Measurements from ENCODE around the gene ASIC2. TPM values are rescaled to one million over a fixed set of nuclear protein-coding genes. Genes with fewer than 3 reads are reported as not detected.

The ASIC2 gene
- total RNA-seq, 1 experiment from 2014 or later: 4.1 TPM

DNA sequence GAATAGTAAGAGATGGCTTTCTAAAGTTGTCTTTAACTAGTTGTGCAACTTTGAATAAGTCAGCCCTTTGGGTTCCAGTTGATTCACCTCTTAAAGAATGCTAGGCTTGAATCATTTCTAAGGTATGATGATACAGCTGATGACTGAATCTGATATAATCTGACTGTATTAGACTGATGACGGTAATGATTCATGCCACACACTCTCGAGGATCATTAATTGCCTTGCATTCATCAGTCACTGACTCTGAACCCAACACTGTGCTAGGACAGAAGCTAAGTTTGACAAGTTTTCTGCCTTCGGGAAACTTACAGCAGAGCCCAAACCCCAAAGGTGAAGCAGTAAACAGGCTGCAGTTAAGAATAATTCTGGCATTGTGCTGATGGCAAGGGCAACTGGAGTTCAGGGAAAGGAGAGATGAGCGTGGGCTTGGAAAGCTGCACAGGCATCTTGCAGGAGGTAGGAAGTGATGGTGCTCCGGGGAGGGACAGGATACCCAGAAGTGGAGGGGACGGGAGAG is 25.8 kb downstream of the ASIC2 start:
- Histone ChIP-seq H3K9me3 (ENCODE audit: control insufficient read depth, insufficient read depth, low read depth, low read length) (no peaks in the 10 kb centered on the region), H3K27ac (ENCODE audit: low read length) (peak overlapping the region; percentile 37), H3K4me1 (ENCODE audit: control insufficient read depth, insufficient read depth, low read length) (peaks cover 8% of the 10 kb centered on the region; the same call in 1 of the 2 replicates), H3K4me3 (ENCODE audit: low read depth in 2 of 2, low read length in 2 of 2) (peak overlapping the region in 1 of 2 experiments; percentile 19; a peak in 2 of 4 replicates), H3K36me3 (ENCODE audit: control insufficient read depth, insufficient read depth, low read length) (no peaks in the 10 kb centered on the region), H3K27me3 (ENCODE audit: control insufficient read depth, insufficient read depth, low read length) (no peaks in the 10 kb centered on the region)
- CTCF ChIA-PET: interaction anchor here (0.6 kb wide), 2 partner anchors 32 to 174 kb away, joined by 3 to 4 read pairs; no protein-coding TSS in a partner anchor
- POLR2A ChIA-PET: no interaction called here
- in situ Hi-C loops (cut with HindIII; ENCODE audit: low pct_unique_long_range_greater_than_20kb, low sequenced_read_pairs): no loop called here
- TF ChIP-seq CTCF (IDR thresholded peaks at IDR 0.05): no peak
- TF ChIP-seq SIN3A (IDR thresholded peaks at IDR 0.05; ENCODE audit: borderline replicate concordance, insufficient read depth, low read depth, low read length): no peak
- no peak for TF ChIP-seq TCF7L2 (IDR thresholded peaks at IDR 0.05; ENCODE audit: low read depth, low read length)
- TF ChIP-seq, protein P1, sequence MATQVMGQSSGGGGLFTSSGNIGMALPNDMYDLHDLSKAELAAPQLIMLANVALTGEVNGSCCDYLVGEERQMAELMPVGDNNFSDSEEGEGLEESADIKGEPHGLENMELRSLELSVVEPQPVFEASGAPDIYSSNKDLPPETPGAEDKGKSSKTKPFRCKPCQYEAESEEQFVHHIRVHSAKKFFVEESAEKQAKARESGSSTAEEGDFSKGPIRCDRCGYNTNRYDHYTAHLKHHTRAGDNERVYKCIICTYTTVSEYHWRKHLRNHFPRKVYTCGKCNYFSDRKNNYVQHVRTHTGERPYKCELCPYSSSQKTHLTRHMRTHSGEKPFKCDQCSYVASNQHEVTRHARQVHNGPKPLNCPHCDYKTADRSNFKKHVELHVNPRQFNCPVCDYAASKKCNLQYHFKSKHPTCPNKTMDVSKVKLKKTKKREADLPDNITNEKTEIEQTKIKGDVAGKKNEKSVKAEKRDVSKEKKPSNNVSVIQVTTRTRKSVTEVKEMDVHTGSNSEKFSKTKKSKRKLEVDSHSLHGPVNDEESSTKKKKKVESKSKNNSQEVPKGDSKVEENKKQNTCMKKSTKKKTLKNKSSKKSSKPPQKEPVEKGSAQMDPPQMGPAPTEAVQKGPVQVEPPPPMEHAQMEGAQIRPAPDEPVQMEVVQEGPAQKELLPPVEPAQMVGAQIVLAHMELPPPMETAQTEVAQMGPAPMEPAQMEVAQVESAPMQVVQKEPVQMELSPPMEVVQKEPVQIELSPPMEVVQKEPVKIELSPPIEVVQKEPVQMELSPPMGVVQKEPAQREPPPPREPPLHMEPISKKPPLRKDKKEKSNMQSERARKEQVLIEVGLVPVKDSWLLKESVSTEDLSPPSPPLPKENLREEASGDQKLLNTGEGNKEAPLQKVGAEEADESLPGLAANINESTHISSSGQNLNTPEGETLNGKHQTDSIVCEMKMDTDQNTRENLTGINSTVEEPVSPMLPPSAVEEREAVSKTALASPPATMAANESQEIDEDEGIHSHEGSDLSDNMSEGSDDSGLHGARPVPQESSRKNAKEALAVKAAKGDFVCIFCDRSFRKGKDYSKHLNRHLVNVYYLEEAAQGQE (IDR thresholded peaks at IDR 0.05; ENCODE audit: insufficient read depth in 1 of 2, low read depth in 2 of 2, low read length in 1 of 2): no peak
- no peak for TF ChIP-seq POLR2AphosphoS5 (IDR thresholded peaks at IDR 0.05; ENCODE audit: low read depth, low read length)
- DNase-seq (ENCODE audit: low read depth, low spot score) (peak; percentile 91), ATAC-seq (peak; percentile 93)
- no TSS peak for BruUV-seq (replicated peaks)
- intact Hi-C loops (cut with micrococcal nuclease; ENCODE audit: unreplicated experiment): no loop called here

GRCh38 chr17:33266611-33267010 is 26.5 kb downstream of the ASIC2 start:
- in situ Hi-C loops (cut with HindIII; ENCODE audit: low pct_unique_long_range_greater_than_20kb, low sequenced_read_pairs) (no loop called here), intact Hi-C loops (cut with micrococcal nuclease; ENCODE audit: unreplicated experiment) (no loop called here)
- no peaks in the 10 kb centered on the region for H3K27me3 ChIP-seq (ENCODE audit: control insufficient read depth, insufficient read depth, low read length)
- ChIA-PET POLR2A (interaction anchor here (0.5 to 0.6 kb wide), 3 partner anchors 21 to 716 kb away, joined by 5 to 12 read pairs (median 7); no protein-coding TSS in a partner anchor), CTCF (no interaction called here)
- TF ChIP-seq TCF7L2 (IDR thresholded peaks at IDR 0.05; ENCODE audit: low read depth, low read length) (no peak), SIN3A (IDR thresholded peaks at IDR 0.05; ENCODE audit: borderline replicate concordance, insufficient read depth, low read depth, low read length) (no peak), POLR2AphosphoS5 (IDR thresholded peaks at IDR 0.05; ENCODE audit: low read depth, low read length) (no peak), CTCF (IDR thresholded peaks at IDR 0.05) (no peak)
- TF ChIP-seq, protein P1 (IDR thresholded peaks at IDR 0.05; ENCODE audit: insufficient read depth in 1 of 2, low read depth in 2 of 2, low read length in 1 of 2): no peak
- H3K9me3 ChIP-seq (ENCODE audit: control insufficient read depth, insufficient read depth, low read depth, low read length): no peaks in the 10 kb centered on the region
- H3K4me3 ChIP-seq (ENCODE audit: low read depth in 2 of 2, low read length in 2 of 2): no peak overlapping the region
- DNase-seq (ENCODE audit: low read depth, low spot score) (no peak), ATAC-seq (no peak)
- H3K27ac ChIP-seq (ENCODE audit: low read length): peak overlapping the region; percentile 53
- H3K4me1 ChIP-seq (ENCODE audit: control insufficient read depth, insufficient read depth, low read length): peaks cover 8% of the 10 kb centered on the region; the same call in 1 of the 2 replicates
- BruUV-seq (replicated peaks): no TSS peak
- no peaks in the 10 kb centered on the region for H3K36me3 ChIP-seq (ENCODE audit: control insufficient read depth, insufficient read depth, low read length)

Measured in Panc1 (cell line).